ENCODE data around the gene PLA1A.

PLA1A gene

GRCh38 chr3:119639494-119640350 is 42.0 kb downstream of the PLA1A start:
- DNase-seq, result peak; percentile 66 to 81

GRCh38 chr3:119641416-119641815 is 43.7 kb downstream of the PLA1A start:
- DNase-seq, result no peak

DNA sequence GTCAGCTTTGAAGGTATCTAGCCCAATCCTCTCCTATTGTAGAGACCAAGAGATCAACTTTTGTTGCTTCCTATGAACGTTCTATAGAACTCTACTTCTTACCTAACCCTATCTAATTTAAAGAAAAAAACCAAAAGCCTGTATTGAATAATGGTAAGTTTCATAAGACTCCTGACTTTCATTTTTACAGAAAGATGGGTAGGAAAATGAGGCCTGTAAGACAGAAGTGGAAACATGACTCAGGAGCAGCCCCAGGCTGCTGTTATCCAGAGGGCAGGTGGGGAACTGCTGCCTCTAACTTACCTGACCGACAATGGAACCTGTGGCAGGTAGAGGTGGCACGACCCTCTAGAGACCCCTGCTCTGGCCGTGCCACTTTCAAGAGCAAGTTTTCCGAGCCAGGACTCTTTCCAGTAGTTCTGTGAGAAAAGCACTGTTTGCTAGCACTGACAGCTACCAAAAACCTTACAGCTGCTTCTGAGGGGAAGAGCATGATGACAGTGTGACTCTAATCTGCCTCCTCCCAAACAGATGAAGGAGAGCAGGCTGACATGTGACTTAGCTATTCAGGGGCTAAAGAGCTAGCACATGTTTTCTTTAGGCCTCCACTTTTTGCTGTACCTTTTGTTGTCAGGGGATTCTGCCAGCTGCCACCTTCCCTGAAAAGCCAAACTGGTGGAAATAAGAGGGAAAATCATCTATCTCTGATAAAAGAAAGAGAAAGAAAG is 45.2 kb downstream of the PLA1A start:
- DNase-seq, result peak in 1 of 2 donors; percentile 23

DNA sequence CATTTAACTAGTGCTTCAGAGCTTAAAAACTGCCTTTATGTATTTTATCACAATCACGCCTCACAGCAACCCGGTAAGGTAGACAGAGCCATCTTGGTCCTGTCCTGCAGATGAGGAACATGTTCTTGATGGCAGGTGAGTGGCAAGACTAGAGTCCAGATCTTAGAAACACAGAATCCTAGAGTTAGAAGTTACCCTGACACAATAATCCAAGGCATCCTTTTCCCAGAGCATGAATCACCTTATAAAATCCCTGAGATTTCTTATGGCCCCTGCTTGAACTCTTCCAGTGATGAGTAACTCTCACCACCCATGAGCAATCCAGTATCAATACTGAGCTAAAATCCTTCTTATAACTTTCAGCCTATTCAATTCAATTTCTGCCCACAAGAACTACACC is 45.8 kb downstream of the PLA1A start:
- DNase-seq, result peak; percentile 56 to 63

DNA sequence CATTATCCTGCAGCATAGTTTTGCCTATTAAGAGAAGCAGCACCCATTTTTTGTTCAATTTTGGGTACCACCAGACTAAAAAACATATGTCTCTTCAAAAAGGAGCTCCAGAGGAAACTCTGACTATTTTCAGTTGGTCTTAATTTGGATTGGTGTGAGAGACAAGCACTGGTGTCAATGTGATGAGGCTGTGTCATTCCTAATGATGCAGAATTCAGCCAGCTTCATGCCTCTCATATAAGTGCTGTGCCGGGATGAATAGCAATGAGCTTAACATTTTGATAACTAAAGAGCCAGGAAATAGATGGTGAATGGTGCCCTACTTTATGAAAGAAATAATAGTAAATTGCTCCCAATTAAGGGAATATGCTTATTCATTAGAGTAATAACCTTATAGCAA is 46.8 kb downstream of the PLA1A start:
- DNase-seq, result no peak

DNA sequence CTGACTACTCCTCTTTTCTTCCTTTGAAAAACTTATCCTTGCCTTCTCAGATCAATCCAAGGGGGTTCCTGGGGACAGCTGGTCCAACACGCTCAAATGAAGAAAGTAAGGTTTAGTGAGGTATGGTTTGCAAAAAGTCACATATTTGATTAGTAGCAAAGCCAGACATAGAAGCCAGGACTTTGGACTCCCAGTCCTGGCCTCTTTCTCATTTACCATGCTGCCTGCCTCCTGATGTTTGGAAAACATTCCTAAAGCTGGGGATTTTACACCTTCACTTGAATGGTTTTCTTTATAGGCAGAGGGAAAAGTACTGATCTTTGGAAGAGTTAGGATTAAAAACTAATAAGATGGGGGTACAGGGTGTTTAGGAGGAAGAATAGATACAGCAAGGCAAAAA is 48.1 kb downstream of the PLA1A start:
- DNase-seq, result no peak

GRCh38 chr3:119647171-119647570 is 49.5 kb downstream of the PLA1A start:
- peak; percentile 38 to 63 for DNase-seq

DNA sequence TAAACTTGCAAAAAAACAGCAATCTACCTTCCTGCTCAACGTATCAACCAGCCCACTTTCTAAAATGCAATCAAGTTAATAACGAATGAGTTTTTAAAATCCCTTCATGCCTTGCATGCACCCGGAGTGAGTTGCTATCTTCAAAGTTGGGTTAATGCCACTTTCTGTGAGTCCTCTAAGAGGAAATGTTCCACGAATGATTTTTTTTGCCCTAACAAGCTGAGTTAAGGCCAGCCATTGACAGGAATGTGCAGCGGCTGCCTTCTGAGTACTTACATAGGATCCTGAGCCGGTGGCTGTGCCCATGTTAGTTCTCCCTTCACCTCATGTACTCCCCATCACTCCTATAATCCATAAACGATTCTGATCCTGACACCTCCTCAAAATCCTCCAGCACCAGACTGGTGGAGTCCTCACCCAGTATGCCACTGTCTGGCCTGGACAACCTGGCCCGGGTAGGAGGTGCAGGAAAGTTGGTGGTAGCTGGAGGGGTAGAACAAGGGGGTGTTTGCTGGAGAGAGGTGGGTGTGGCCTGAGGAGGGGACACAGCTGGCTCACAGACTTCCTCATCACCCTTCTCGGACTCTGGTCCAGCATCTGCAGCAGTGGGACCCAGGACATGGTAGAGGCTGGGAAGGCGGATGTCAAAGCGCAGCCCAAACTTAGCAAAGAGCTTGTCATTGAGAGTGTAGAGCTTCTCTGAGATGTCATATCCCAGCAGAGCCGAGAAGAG is 50.3 kb downstream of the PLA1A start:
- no peak for DNase-seq

GRCh38 chr3:119649761-119650160 is 52.1 kb downstream of the PLA1A start:
- peak in 1 of 2 donors; percentile 26 for DNase-seq

DNA sequence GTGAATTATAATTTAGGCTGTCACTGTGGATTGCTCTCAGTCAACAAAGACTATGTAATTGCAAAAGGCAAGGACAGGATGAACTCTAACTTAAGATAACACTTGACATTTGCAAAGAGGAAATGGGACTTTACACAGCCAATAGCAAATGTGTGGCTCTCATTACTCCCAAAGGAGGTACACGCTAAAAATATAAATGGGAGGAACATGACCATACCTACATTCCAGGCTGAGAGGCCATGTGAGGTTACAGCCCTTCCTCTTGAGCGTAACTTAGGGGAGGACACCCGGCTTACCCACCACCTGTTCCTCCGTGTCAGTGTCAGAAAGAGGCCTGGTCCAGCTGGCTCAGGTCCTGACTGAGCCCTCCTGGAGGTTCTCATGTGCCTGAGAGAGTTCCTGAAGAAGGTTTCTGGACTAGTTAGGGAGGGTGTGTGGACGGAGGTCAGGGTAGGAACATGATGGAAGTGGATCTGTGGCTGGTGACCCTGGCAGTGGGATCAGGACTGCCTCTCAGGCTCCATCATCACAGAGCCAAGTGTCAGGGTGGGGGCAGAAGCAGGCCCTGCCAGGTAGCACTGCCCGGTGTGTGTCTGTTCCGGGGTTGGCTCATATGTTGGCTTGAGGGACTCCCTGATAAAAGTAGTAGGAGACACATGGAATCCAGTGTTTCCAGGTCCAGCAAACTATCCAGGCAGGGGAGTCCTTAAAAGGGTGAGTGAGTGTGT is 54.8 kb downstream of the PLA1A start:
- no peak for DNase-seq

DNA sequence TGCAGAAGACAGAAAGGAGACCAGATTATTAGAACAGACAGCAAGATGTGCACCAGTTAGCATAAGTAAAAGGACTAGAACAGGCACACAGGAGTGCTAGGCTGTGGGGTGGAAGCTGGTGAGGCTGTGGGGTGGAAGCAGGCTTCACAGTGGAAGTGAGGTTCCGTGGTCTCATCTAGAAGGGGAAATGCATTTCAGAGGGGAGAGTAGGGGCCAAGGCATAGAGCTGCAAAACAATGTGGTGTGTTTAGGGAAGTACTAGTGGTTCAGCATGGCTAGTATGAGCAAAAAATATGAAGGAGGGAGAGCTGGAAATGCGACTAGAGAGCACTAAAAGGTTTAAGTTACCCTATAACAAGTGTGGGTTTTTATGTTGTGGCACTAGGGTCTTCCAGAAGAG is 56.2 kb downstream of the PLA1A start:
- no peak for DNase-seq

DNA sequence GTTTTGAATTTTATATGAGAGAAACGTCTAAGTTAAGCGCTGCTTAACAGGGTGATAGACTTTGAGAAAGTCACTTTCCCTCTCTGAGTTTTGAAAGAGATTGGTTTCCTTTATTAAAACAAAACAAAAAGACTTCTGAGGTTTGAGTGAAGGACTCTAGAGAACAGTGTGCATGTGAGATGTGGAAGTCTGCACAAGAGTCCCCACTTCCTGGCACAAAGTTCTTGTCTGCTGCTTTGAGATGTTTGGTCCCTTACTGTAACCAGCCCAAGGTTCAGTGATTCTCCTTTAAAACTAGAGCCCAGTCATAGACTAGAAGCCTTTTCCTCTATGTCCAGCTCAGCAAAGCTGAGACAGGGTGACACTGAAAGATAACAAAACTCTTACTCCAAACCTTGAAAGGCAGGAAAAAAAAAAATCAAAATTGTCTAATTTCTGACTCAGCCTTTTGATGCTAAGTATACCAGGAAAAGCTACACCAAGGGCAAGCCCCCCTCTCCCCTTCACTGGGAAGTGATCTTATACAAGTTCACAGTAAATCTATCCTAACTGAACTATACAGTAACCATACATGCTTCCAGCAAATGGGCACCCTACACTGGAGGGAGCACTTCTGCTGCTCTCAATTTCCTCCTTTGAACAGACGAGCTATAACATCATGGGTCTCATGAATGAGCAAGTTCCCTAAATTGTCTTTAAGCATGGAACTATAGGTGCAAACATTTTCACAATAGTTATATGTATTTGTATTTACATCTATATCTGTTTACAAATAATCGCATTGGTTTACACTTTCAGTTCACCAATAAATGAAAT is 60.4 kb downstream of the PLA1A start:
- peak; percentile 64 to 67 for DNase-seq

GRCh38 chr3:119658994-119659393 is 61.3 kb downstream of the PLA1A start:
- no peak for DNase-seq

- peak; percentile 69 to 70 for DNase-seq
These were observed 62.1 kb downstream of the PLA1A start for GRCh38 chr3:119659606-119660291.

- DNase-seq, result no peak
These were observed 63.1 kb downstream of the PLA1A start, which contains the start of gene POPDC2 for GRCh38 chr3:119660474-119661440. Gene POPDC2, minus strand, starts transcription at chr3:119660589. Its CDS starts 166 bp downstream, at chr3:119660423.

DNA sequence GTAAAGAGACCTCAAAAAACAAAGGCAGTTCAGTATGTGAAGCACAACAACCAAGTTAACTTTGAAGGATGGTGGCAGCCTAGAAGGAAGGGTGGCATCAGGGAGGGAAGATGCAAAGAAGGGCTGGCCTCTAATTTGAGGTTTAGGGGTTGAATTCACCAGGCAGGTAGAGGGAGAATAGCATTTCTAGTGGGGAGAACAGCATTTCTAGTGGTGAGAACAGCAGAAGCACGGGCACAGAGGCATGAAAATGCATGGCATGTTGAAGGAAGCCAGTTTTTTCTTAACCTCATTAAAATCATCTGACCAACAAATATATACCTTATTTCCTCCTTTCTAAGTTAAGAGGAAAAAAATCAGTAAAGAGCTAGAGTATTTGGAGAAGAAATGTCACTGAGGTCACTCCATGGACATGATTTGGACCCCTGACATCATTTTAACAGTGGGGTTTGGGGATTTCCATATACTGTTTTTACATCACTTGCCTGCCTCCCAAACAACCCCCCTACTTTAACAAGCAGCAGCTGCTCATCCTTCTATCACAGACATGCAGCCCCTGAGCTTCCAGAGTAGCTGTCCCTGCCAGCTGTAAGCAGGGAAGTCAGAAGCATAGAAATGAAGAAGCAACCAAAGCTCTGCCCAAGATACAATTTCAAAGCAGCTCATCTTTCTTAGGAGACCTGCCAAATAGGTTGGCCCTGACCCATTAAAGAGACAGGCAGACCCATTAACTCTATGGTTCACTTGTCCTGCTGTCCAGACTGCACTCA is 65.1 kb downstream of the PLA1A start:
- peak in 1 of 2 donors; percentile 21 for DNase-seq

- no peak for DNase-seq
These were observed 66.2 kb downstream of the PLA1A start for GRCh38 chr3:119663885-119664284.

DNA sequence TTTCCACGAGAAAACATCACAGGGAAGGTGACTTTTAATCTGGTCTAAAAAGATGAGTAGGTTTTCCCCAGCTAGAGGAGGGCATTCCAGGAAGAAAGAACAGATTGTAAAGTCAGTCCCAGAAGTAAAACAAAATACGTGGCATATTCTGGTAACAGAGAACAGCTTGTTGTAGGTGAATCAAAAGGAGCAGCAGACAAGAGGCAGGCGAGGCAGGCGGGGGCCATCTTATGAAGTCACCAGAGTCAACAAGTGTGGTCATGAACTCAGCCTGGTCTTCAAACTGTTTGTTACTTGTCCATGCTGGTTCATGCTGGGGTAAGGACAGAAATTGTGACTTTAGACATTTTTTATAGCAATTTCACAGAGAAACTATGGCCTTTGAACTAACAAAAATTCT is 66.7 kb downstream of the PLA1A start:
- peak in 1 of 2 donors; percentile 20 for DNase-seq

GRCh38 chr3:119664850-119665379 is 67.2 kb downstream of the PLA1A start:
- peak; percentile 91 to 97 for DNase-seq
